Mucosa of stomach (tissue), 1 donor: ENCODE data around the gene LDLRAD3.
"Not testable (repeated sequence)": the region's sequence is repeated elsewhere in the genome, so short reads cannot be mapped to it uniquely, and the experiment has no call there.

Source experiments
- H3K27me3 ChIP-seq: one replicate; pipeline ENCODE4 v1.7.0; 2013; ENCODE audit warnings: mild to moderate bottlenecking, low read length; ENCODE audit not compliant: control insufficient read depth, insufficient read depth
- H3K36me3 ChIP-seq: one replicate; pipeline ENCODE4 v1.7.0; 2013; ENCODE audit warnings: low read length; ENCODE audit not compliant: control insufficient read depth, insufficient read depth
- H3K4me1 ChIP-seq: one replicate; pipeline ENCODE4 v1.7.0; 2013; ENCODE audit warnings: mild to moderate bottlenecking, low read length; ENCODE audit not compliant: control insufficient read depth, insufficient read depth
- H3K4me3 ChIP-seq: one replicate; pipeline ENCODE4 v1.7.0; 2013; ENCODE audit warnings: low read length
- H3K9ac ChIP-seq: one replicate; pipeline ENCODE4 v1.7.0; 2013; ENCODE audit warnings: mild to moderate bottlenecking, low read length, moderate library complexity
- H3K9me3 ChIP-seq: one replicate; pipeline ENCODE4 v1.7.0; 2013; ENCODE audit warnings: mild to moderate bottlenecking, low read length, moderate library complexity; ENCODE audit not compliant: control insufficient read depth
- donor health status: Pancreatic carcinoma.

Gene LDLRAD3

GRCh38 chr11:36002796-36003195 lies 58.9 kb downstream of the LDLRAD3 start:
- no peak overlapping the region for H3K9ac ChIP-seq
- no peak overlapping the region for H3K4me3 ChIP-seq
- no peaks in the 10 kb centered on the region for H3K9me3 ChIP-seq
- no peaks in the 10 kb centered on the region for H3K27me3 ChIP-seq
- no peaks in the 10 kb centered on the region for H3K4me1 ChIP-seq
- H3K36me3 ChIP-seq: no peaks in the 10 kb centered on the region

- Histone ChIP-seq H3K4me1 (no peaks in the 10 kb centered on the region), H3K36me3 (no peaks in the 10 kb centered on the region), H3K9me3 (no peaks in the 10 kb centered on the region), H3K27me3 (no peaks in the 10 kb centered on the region), H3K9ac (no peak overlapping the region), H3K4me3 (no peak overlapping the region)
Observed at GRCh38 chr11:36006556-36006955, 62.7 kb downstream of the LDLRAD3 start.

- Histone ChIP-seq H3K9me3 (no peaks in the 10 kb centered on the region), H3K9ac (no peak overlapping the region), H3K36me3 (no peaks in the 10 kb centered on the region)
Observed at GRCh38 chr11:36007127-36007655, 63.3 kb downstream of the LDLRAD3 start.

GRCh38 chr11:36008584-36008983 lies 64.7 kb downstream of the LDLRAD3 start:
- H3K27me3 ChIP-seq: no peaks in the 10 kb centered on the region
- no peak overlapping the region for H3K9ac ChIP-seq
- no peak overlapping the region for H3K4me3 ChIP-seq
- H3K36me3 ChIP-seq: no peaks in the 10 kb centered on the region
- no peaks in the 10 kb centered on the region for H3K4me1 ChIP-seq
- H3K9me3 ChIP-seq: no peaks in the 10 kb centered on the region

More at GRCh38 chr11:36007127-36007655, 63.3 kb downstream of the LDLRAD3 start:
- Histone ChIP-seq H3K4me3 (no peak overlapping the region), H3K27me3 (no peaks in the 10 kb centered on the region), H3K4me1 (no peaks in the 10 kb centered on the region)

GRCh38 chr11:36009473-36009872 lies 65.6 kb downstream of the LDLRAD3 start:
- no peaks in the 10 kb centered on the region for H3K4me1 ChIP-seq
- no peaks in the 10 kb centered on the region for H3K36me3 ChIP-seq
- H3K27me3 ChIP-seq: no peaks in the 10 kb centered on the region
- H3K4me3 ChIP-seq: no peak overlapping the region
- H3K9ac ChIP-seq: no peak overlapping the region
- H3K9me3 ChIP-seq: no peaks in the 10 kb centered on the region

GRCh38 chr11:36010010-36010740 lies 66.3 kb downstream of the LDLRAD3 start:
- no peaks in the 10 kb centered on the region for H3K9me3 ChIP-seq
- H3K27me3 ChIP-seq: no peaks in the 10 kb centered on the region
- H3K4me3 ChIP-seq: no peak overlapping the region
- H3K36me3 ChIP-seq: no peaks in the 10 kb centered on the region
- H3K4me1 ChIP-seq: no peaks in the 10 kb centered on the region
- no peak overlapping the region for H3K9ac ChIP-seq

- H3K4me1 ChIP-seq: no peaks in the 10 kb centered on the region
- no peaks in the 10 kb centered on the region for H3K36me3 ChIP-seq
- H3K9me3 ChIP-seq: no peaks in the 10 kb centered on the region
- H3K4me3 ChIP-seq: no peak overlapping the region
- no peaks in the 10 kb centered on the region for H3K27me3 ChIP-seq
- no peak overlapping the region for H3K9ac ChIP-seq
Observed at GRCh38 chr11:36011574-36011973, 67.7 kb downstream of the LDLRAD3 start.

GRCh38 chr11:36012455-36012854 lies 68.6 kb downstream of the LDLRAD3 start:
- no peaks in the 10 kb centered on the region for H3K27me3 ChIP-seq
- no peak overlapping the region for H3K9ac ChIP-seq
- H3K9me3 ChIP-seq: no peaks in the 10 kb centered on the region
- no peaks in the 10 kb centered on the region for H3K4me1 ChIP-seq
- no peaks in the 10 kb centered on the region for H3K36me3 ChIP-seq
- H3K4me3 ChIP-seq: no peak overlapping the region

GRCh38 chr11:36012979-36013378 lies 69.1 kb downstream of the LDLRAD3 start:
- Histone ChIP-seq H3K27me3 (no peaks in the 10 kb centered on the region), H3K36me3 (no peaks in the 10 kb centered on the region), H3K9ac (no peak overlapping the region), H3K9me3 (no peaks in the 10 kb centered on the region), H3K4me1 (no peaks in the 10 kb centered on the region), H3K4me3 (no peak overlapping the region)

GRCh38 chr11:36013446-36013845 lies 69.6 kb downstream of the LDLRAD3 start:
- not testable (repeated sequence) for H3K36me3 ChIP-seq, H3K4me1 ChIP-seq, H3K27me3 ChIP-seq, H3K9me3 ChIP-seq, H3K9ac ChIP-seq, H3K4me3 ChIP-seq

GRCh38 chr11:36013950-36014897 lies 70.4 kb downstream of the LDLRAD3 start:
- H3K9me3 ChIP-seq: no peaks in the 10 kb centered on the region
- H3K9ac ChIP-seq: no peak overlapping the region
- H3K36me3 ChIP-seq: no peaks in the 10 kb centered on the region
- no peaks in the 10 kb centered on the region for H3K4me1 ChIP-seq
- H3K27me3 ChIP-seq: no peaks in the 10 kb centered on the region
- no peak overlapping the region for H3K4me3 ChIP-seq
